IMR-90 (cell line): Measurements from ENCODE around the gene SLC6A11. TPM values are rescaled to one million over a fixed set of nuclear protein-coding genes. Genes with fewer than 3 reads are reported as not detected.

Source experiments
- ATAC-seq: fragments of 200-7000 bp; cut with Tn5 transposase; 2 replicates; pipeline ENCODE4 v1.9.1; 2020; ENCODE audit warnings: low read depth, mild to moderate bottlenecking, moderate library complexity
- BruUV-seq: library from RNA; stranded (reverse); fragments of 400-500 nt; replicated peaks from 2 replicates; lab custom pipeline; 2021; lab: Mats Ljungman, UMichigan
- CTCF ChIA-PET: fragments of 300-600 bp; formaldehyde crosslinking; extraction: SDS; loops from one replicate; lab custom pipeline; 2021; ENCODE audit warnings: antibody characterized with exemption; lab: Yijun Ruan, JAX
- POLR2A ChIA-PET: fragments of 300-600 bp; sonication (Branson Sonifier 250); formaldehyde crosslinking; loops from one replicate; lab custom pipeline; 2022; ENCODE audit warnings: antibody characterized with exemption; ENCODE audit not compliant: unreplicated experiment; lab: Charles Lee
- DNase-seq: peaks from one replicate; pipeline ENCODE4 v3.0.0; 2013
- H2AFZ ChIP-seq: replicated peaks from 2 replicates; pipeline ENCODE3; 2013; ENCODE audit warnings: low read length, mild to moderate bottlenecking; ENCODE audit not compliant: poor library complexity
- H2AK5ac ChIP-seq: 2 replicates; pipeline ENCODE4 v1.6.1; 2013; ENCODE audit warnings: low read depth, low read length, inconsistent platforms
- H2AK9ac ChIP-seq: replicated peaks from 2 replicates; pipeline ENCODE3; 2013; ENCODE audit warnings: mild to moderate bottlenecking, low read depth, low read length, moderate library complexity; ENCODE audit not compliant: poor library complexity
- H2BK120ac ChIP-seq: 2 replicates; pipeline ENCODE4 v1.6.1; 2013; ENCODE audit warnings: low read depth, low read length, inconsistent platforms
- H2BK15ac ChIP-seq: 3 replicates; pipeline ENCODE4 v1.6.1; 2013; ENCODE audit warnings: low read depth, low read length, inconsistent platforms
- H2BK20ac ChIP-seq: 2 replicates; pipeline ENCODE4 v1.6.1; 2013; ENCODE audit warnings: low read depth, mild to moderate bottlenecking, inconsistent platforms, low read length, moderate library complexity
- H2BK5ac ChIP-seq: 2 replicates; pipeline ENCODE4 v1.6.1; 2013; ENCODE audit warnings: mild to moderate bottlenecking, low read depth, low read length, inconsistent platforms; ENCODE audit not compliant: poor library complexity, severe bottlenecking
- H3K14ac ChIP-seq: replicated peaks from 2 replicates; pipeline ENCODE4 v1.6.1; 2013; ENCODE audit warnings: low read depth, low read length, inconsistent platforms
- H3K18ac ChIP-seq: 2 replicates; pipeline ENCODE4 v1.6.1; 2013; ENCODE audit warnings: low read depth, low read length, control low read depth
- H3K23ac ChIP-seq: 2 replicates; pipeline ENCODE4 v1.6.1; 2013; ENCODE audit warnings: low read depth, low read length, inconsistent platforms
- H3K27ac ChIP-seq: 2 replicates; pipeline ENCODE4 v1.5.1; 2013; ENCODE audit warnings: mild to moderate bottlenecking, control low read depth, low read length; ENCODE audit not compliant: insufficient read depth
- H3K27me3 ChIP-seq: 2 replicates; pipeline ENCODE4 v1.6.1; 2013; ENCODE audit warnings: low read length; ENCODE audit not compliant: control insufficient read depth, insufficient read depth
- H3K36me3 ChIP-seq: 2 replicates; pipeline ENCODE4 v1.6.1; 2013; ENCODE audit warnings: low read length, mixed read lengths; ENCODE audit not compliant: control insufficient read depth, insufficient read depth
- H3K4ac ChIP-seq: 2 replicates; pipeline ENCODE4 v1.6.1; 2013; ENCODE audit warnings: low read depth, low read length, inconsistent platforms
- H3K4me1 ChIP-seq: 2 replicates; pipeline ENCODE4 v1.6.1; 2013; ENCODE audit warnings: low read length, mixed read lengths; ENCODE audit not compliant: control insufficient read depth, insufficient read depth
- H3K4me2 ChIP-seq: 2 replicates; pipeline ENCODE4 v1.6.1; 2013; ENCODE audit warnings: low read depth, mild to moderate bottlenecking, control low read depth, low read length, moderate library complexity
- H3K4me3 ChIP-seq: 2 replicates; pipeline ENCODE4 v1.5.1; 2013; ENCODE audit warnings: low read depth, mild to moderate bottlenecking, control low read depth, low read length, moderate library complexity; ENCODE audit not compliant: insufficient read depth
- H3K56ac ChIP-seq: 2 replicates; pipeline ENCODE4 v1.6.1; 2013; ENCODE audit warnings: low read length, inconsistent platforms; ENCODE audit not compliant: insufficient read depth; ENCODE audit errors: extremely low read depth
- H3K79me1 ChIP-seq, 2 experiments: 2 replicates each; pipeline ENCODE4 v1.6.1; 2013; ENCODE audit warnings: low read length in 2 of 2, inconsistent platforms in 1 of 2, low read depth in 1 of 2
- H3K9ac ChIP-seq: 2 replicates; pipeline ENCODE4 v1.6.1; 2013; ENCODE audit warnings: low read depth, low read length, control low read depth
- H3K9me1 ChIP-seq: 2 replicates; pipeline ENCODE4 v1.6.1; 2013; ENCODE audit warnings: low read length, inconsistent platforms; ENCODE audit not compliant: insufficient read depth
- H3K9me3 ChIP-seq: 2 replicates; pipeline ENCODE4 v1.6.1; 2013; ENCODE audit warnings: low read length; ENCODE audit not compliant: control insufficient read depth, insufficient read depth
- H4K20me1 ChIP-seq: 2 replicates; pipeline ENCODE4 v1.6.1; 2013; ENCODE audit warnings: low read length, inconsistent platforms; ENCODE audit not compliant: insufficient read depth
- H4K5ac ChIP-seq: 2 replicates; pipeline ENCODE4 v1.6.1; 2013; ENCODE audit warnings: mild to moderate bottlenecking, low read depth, low read length, control low read depth
- H4K8ac ChIP-seq, 2 experiments: 2 replicates each; pipeline ENCODE4 v1.6.1; 2013; ENCODE audit warnings: low read depth in 2 of 2, low read length in 2 of 2, control low read depth in 1 of 2, inconsistent platforms in 1 of 2
- H4K91ac ChIP-seq: 2 replicates; pipeline ENCODE4 v1.6.1; 2013; ENCODE audit warnings: low read depth, low read length, inconsistent platforms; ENCODE audit not compliant: insufficient read depth
- BHLHE40 ChIP-seq: fragments of 150-350 bp; IDR thresholded peaks from 2 replicates; pipeline ENCODE4 v1.6.1; 2016; ENCODE audit warnings: mild to moderate bottlenecking, low read depth, low read length
- CEBPB ChIP-seq: IDR thresholded peaks from 2 replicates; pipeline ENCODE4 v1.6.1; 2012; ENCODE audit warnings: low read depth, low read length, improper control_type of control experiment
- CHD1 ChIP-seq: IDR thresholded peaks from 2 replicates; pipeline ENCODE4 v1.6.1; 2012; ENCODE audit warnings: low read depth, low read length, improper control_type of control experiment
- CTCF ChIP-seq: conservative IDR thresholded peaks from 2 replicates; pipeline ENCODE4 v1.5.1; 2012; ENCODE audit warnings: mild to moderate bottlenecking, low read depth, low read length, improper control_type of control experiment
- ELK1 ChIP-seq: fragments of 150-350 bp; IDR thresholded peaks from 2 replicates; pipeline ENCODE4 v1.6.1; 2016; ENCODE audit warnings: low read depth, mild to moderate bottlenecking, low read length, moderate library complexity, borderline replicate concordance
- FOS ChIP-seq: fragments of 150-350 bp; IDR thresholded peaks from 2 replicates; pipeline ENCODE4 v1.6.1; 2016; ENCODE audit warnings: low read depth, low read length
- MAFK ChIP-seq: IDR thresholded peaks from 2 replicates; pipeline ENCODE4 v1.6.1; 2012; ENCODE audit warnings: low read depth, low read length, improper control_type of control experiment
- MAZ ChIP-seq: IDR thresholded peaks from 2 replicates; pipeline ENCODE4 v1.6.1; 2012; ENCODE audit warnings: low read depth, mild to moderate bottlenecking, low read length, improper control_type of control experiment, moderate library complexity, borderline replicate concordance
- MXI1 ChIP-seq: IDR thresholded peaks from 2 replicates; pipeline ENCODE4 v1.6.1; 2012; ENCODE audit warnings: low read depth, mild to moderate bottlenecking, low read length, moderate library complexity, borderline replicate concordance
- NFE2L2 ChIP-seq: fragments of 150-350 bp; IDR thresholded peaks from 2 replicates; pipeline ENCODE4 v1.6.1; 2016; ENCODE audit warnings: low read depth, mild to moderate bottlenecking, low read length
- POLR2A ChIP-seq: IDR thresholded peaks from 2 replicates; pipeline ENCODE4 v1.6.1; 2012; ENCODE audit warnings: mild to moderate bottlenecking, low read depth, low read length
- RAD21 ChIP-seq: IDR thresholded peaks from 2 replicates; pipeline ENCODE4 v1.6.1; 2012; ENCODE audit warnings: low read length, improper control_type of control experiment
- RCOR1 ChIP-seq: IDR thresholded peaks from 2 replicates; pipeline ENCODE4 v1.6.1; 2012; ENCODE audit warnings: mild to moderate bottlenecking, low read length, improper control_type of control experiment; ENCODE audit not compliant: insufficient replicate concordance
- SMC3 ChIP-seq: fragments of 150-350 bp; IDR thresholded peaks from 2 replicates; pipeline ENCODE4 v1.6.1; 2016; ENCODE audit warnings: low read depth, mild to moderate bottlenecking, antibody characterized with exemption, low read length, moderate library complexity
- USF2 ChIP-seq: fragments of 150-350 bp; IDR thresholded peaks from 2 replicates; pipeline ENCODE4 v1.6.1; 2017; ENCODE audit warnings: mild to moderate bottlenecking, antibody characterized with exemption, low read length, low read depth
- WGBS, 2 experiments: methylation state at CpG; one replicate each; pipeline versions ENCODE4 v1.1.5 to v1.1.7; 2013; ENCODE audit warnings: missing lambda C conversion rate in 2 of 2; ENCODE audit not compliant: insufficient read length in 1 of 2; ENCODE audit errors: extremely low coverage in 2 of 2; 5-methylcytosine and 5-hydroxymethylcytosine counted together
- dilution Hi-C: fragments of 300-500 bp; cut with HindIII; formaldehyde crosslinking; loops from one replicate; pipeline ENCODE4 v1.14.3; 2018; ENCODE audit warnings: low sequenced_read_pairs; ENCODE audit not compliant: unreplicated experiment
- in situ Hi-C: fragments of 300-500 bp; cut with MboI; formaldehyde crosslinking; loops from 3 replicates; pipeline ENCODE4 v1.14.3; 2019; ENCODE audit warnings: low sequenced_read_pairs, inconsistent platforms, mixed read lengths
- intact Hi-C: fragments of 100-400 bp; cut with micrococcal nuclease; formaldehyde crosslinking; loops from 2 replicates; pipeline ENCODE4 v1.10.0; 2022
- polyA plus RNA-seq, 3 experiments: library from polyadenylated mRNA; depleted of rRNA; stranded (reverse); fragments of >200 nt; gene quantifications; 2 replicates each; pipeline ENCODE4 v1.2.3, GENCODE V29; 2012; ENCODE audit warnings: low replicate concordance in 1 of 3
- total RNA-seq: library from RNA; depleted of rRNA; stranded (reverse); fragments of >200 nt; gene quantifications from 2 replicates; pipeline ENCODE4 v1.2.3, GENCODE V29; 2012

Gene SLC6A11
- total and polyA plus RNA-seq, 2 of the 4 experiments (the other 2 are of a cell fraction) = not detected

GRCh38 chr3:10933021-10933420 lies 117.0 kb downstream of the SLC6A11 start:
- Histone ChIP-seq H3K4ac (no peak overlapping the region), H4K20me1 (no peaks in the 10 kb centered on the region), H3K27ac (no peak overlapping the region), H3K4me2 (no peak overlapping the region), H3K18ac (no peak overlapping the region), H4K5ac (no peak overlapping the region), H4K91ac (no peak overlapping the region), H2BK5ac (no peak overlapping the region), H3K14ac (no peak overlapping the region), H4K8ac (no peak overlapping the region), H3K79me1 (no peaks in the 10 kb centered on the region), H3K23ac (no peak overlapping the region), H3K27me3 (peaks cover 20% of the 10 kb centered on the region), H3K9ac (no peak overlapping the region), H3K56ac (no peak overlapping the region), H3K9me3 (no peaks in the 10 kb centered on the region), H3K36me3 (no peaks in the 10 kb centered on the region), H2AFZ (no peak overlapping the region), H2BK20ac (no peak overlapping the region), H2BK15ac (no peak overlapping the region), H2BK120ac (no peak overlapping the region), H2AK5ac (no peak overlapping the region), H3K4me1 (no peaks in the 10 kb centered on the region), H3K4me3 (no peak overlapping the region), H3K9me1 (no peaks in the 10 kb centered on the region), H2AK9ac (no peak overlapping the region)
- TF ChIP-seq ELK1 (no peak), BHLHE40 (no peak), MAZ (no peak), CHD1 (no peak), SMC3 (no peak), USF2 (no peak), MAFK (no peak), RAD21 (no peak), RCOR1 (no peak), MXI1 (no peak), FOS (no peak), CEBPB (no peak), POLR2A (no peak), NFE2L2 (no peak), CTCF (no peak)
- WGBS, 2 experiments = 80% methylated on average over 1 of the region's 8 CpGs; no CpG with 5 or more reads in 1 of the 2 experiments
- BruUV-seq = no TSS peak
- intact Hi-C loops (no loop called here), in situ Hi-C loops (no loop called here), dilution Hi-C loops (no loop called here)
- no peak for DNase-seq
- no peak for ATAC-seq
- CTCF ChIA-PET = no interaction called here
- POLR2A ChIA-PET = no interaction called here
